Bronchial epithelial cell (primary cell): ENCODE measurements around the gene BBOF1. TPM values are rescaled to one million over a fixed set of nuclear protein-coding genes. Genes with fewer than 3 reads are reported as not detected.
A peak's percentile ranks its signal among the peaks of the same experiment; 100 is the strongest.

Source experiments
- DNase-seq: peaks from one replicate; pipeline ENCODE4 v3.0.0-alpha.2; 2010; ENCODE audit warnings: low read depth
- FAIRE-seq: peaks from 2 replicates; lab custom pipeline; 2011; peaks lifted over from hg19 to GRCh38; lab: Jason Lieb, UNC
- H3K27me3 ChIP-seq: 2 replicates; pipeline ENCODE4 v1.5.1; 2011; ENCODE audit warnings: low read length; ENCODE audit not compliant: control insufficient read depth, insufficient read depth
- H3K36me3 ChIP-seq: 2 replicates; pipeline ENCODE4 v1.5.1; 2011; ENCODE audit warnings: low read length; ENCODE audit not compliant: control insufficient read depth, insufficient read depth
- H3K4me3 ChIP-seq: 2 replicates; pipeline ENCODE4 v1.5.1; 2011; ENCODE audit warnings: mild to moderate bottlenecking, low read depth, low read length, control low read depth
- total RNA-seq: library from RNA; depleted of rRNA; stranded (reverse); fragments of >200 nt; gene quantifications from 2 replicates; pipeline ENCODE4 v1.2.1, GENCODE V29; 2014
- TF ChIP-seq, protein P1 (sequence below): IDR thresholded peaks from 2 replicates; pipeline ENCODE4 v1.5.1; 2011; ENCODE audit warnings: mild to moderate bottlenecking, moderate library complexity, low read length, control low read depth, inconsistent platforms; ENCODE audit not compliant: insufficient read depth, severe bottlenecking

Gene BBOF1
- total RNA-seq, 1 donor from 2014 or later = 1.3 TPM

DNA sequence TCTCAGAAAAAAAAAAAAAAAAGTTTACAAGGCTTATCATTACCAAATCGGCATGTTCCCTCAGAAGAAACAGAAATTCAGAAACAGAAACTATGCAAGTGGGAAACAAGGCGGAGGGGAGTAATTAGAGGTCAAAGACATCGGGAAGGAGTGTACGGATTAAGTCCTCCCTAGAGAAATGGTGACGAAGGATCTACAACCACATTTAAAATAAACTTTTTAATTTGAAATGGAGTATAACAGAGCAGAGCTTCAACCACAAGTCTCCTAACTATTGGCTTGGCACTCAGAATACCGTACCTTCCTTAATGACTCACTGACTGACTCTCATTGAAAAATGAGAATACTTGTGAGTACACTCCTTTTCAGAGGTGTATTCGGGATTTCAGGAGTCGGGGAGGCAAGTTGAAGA, 969 bp upstream of the BBOF1 start:
- no peak for FAIRE-seq
- peak overlapping the region; percentile 97 for H3K4me3 ChIP-seq
- DNase-seq = peak; percentile 85
- peaks cover 1% of the 10 kb centered on the region for H3K36me3 ChIP-seq
- TF ChIP-seq, protein P1, sequence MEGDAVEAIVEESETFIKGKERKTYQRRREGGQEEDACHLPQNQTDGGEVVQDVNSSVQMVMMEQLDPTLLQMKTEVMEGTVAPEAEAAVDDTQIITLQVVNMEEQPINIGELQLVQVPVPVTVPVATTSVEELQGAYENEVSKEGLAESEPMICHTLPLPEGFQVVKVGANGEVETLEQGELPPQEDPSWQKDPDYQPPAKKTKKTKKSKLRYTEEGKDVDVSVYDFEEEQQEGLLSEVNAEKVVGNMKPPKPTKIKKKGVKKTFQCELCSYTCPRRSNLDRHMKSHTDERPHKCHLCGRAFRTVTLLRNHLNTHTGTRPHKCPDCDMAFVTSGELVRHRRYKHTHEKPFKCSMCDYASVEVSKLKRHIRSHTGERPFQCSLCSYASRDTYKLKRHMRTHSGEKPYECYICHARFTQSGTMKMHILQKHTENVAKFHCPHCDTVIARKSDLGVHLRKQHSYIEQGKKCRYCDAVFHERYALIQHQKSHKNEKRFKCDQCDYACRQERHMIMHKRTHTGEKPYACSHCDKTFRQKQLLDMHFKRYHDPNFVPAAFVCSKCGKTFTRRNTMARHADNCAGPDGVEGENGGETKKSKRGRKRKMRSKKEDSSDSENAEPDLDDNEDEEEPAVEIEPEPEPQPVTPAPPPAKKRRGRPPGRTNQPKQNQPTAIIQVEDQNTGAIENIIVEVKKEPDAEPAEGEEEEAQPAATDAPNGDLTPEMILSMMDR = no peak
- H3K27me3 ChIP-seq = no peaks in the 10 kb centered on the region

DNA sequence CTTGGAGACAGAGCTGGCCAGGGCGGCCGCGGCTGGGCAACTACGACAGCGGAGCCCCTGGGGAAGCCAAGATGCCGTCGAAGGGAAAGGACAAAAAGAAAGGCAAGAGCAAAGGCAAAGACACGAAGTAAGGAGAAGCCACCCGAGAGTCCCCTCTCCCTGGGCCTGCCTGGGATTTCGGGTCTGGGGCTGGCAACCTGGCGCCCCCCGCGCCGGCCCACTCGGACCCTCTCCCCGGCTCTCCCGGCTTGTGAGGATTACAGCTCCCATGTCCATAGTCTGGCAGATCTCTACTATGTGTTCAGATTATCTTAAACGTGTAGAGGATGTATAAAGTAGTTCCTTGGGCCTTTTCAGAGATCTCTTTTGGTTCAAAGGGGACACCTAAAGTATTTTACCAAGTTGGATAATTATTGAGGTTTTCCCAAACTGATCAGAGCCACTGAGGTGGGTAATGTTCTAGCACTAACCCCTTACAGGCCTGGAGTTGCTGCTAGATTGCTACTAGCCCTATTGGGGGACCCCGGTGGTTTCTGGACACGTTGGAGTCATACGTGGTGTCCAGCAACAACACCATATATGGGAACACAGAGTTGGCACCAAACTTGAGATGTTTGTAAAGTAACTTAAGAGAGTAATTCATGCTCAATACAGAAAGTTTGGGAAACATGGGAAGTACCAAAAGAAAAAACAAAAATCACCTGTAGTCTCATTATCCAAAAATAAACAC, 424 bp downstream of the BBOF1 start:
- DNase-seq (peak; percentile 30), FAIRE-seq (no peak)
- no peaks in the 10 kb centered on the region for H3K36me3 ChIP-seq
- no peaks in the 10 kb centered on the region for H3K27me3 ChIP-seq
- peak overlapping the region; percentile 97 for H3K4me3 ChIP-seq
- TF ChIP-seq, protein P1 = no peak

DNA sequence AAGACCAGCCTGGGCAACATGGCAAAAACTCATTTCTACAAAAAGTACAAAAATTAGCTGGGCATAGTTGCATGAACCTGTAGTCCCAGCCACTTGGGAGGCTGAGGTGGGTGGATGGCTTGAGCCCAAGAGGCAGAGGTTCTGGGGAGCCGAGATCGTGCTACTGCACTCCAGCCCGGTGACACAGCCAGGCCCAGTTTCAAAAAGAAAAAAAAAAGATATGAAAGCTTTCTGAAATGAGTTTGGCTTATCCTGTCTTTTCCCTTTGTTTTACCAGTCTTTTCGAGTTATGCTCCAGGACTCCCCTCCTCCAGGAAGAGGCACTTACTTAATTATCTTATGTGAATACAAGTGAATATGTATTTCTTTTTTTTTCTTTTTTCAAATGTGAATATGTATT, 3.2 kb downstream of the BBOF1 start:
- FAIRE-seq = no peak
- Histone ChIP-seq H3K4me3 (no peak overlapping the region), H3K36me3 (no peaks in the 10 kb centered on the region), H3K27me3 (no peaks in the 10 kb centered on the region)
- TF ChIP-seq, protein P1 = no peak
- DNase-seq = no peak

DNA sequence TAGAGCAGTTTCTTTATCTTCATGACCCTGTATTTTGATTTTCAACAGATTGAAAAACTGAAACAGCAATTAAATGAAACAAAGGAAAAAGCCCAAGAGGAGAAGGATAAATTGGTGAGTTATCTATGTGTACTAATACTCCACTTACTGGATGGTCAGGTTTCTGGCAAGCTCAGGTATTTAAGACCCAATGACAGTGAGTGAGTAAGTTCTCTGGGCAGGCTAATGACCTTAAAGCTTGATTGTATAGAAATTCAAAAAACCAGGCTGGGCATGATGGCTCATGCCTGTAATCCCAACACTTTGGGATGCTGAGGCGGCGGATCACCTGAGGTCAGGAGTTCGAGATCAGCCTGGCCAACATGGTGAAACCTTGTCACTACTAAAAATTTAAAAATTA, 10.0 kb downstream of the BBOF1 start:
- TF ChIP-seq, protein P1 = no peak
- Histone ChIP-seq H3K27me3 (no peaks in the 10 kb centered on the region), H3K4me3 (no peak overlapping the region), H3K36me3 (no peaks in the 10 kb centered on the region)
- DNase-seq = peak; percentile 61
- FAIRE-seq = no peak

DNA sequence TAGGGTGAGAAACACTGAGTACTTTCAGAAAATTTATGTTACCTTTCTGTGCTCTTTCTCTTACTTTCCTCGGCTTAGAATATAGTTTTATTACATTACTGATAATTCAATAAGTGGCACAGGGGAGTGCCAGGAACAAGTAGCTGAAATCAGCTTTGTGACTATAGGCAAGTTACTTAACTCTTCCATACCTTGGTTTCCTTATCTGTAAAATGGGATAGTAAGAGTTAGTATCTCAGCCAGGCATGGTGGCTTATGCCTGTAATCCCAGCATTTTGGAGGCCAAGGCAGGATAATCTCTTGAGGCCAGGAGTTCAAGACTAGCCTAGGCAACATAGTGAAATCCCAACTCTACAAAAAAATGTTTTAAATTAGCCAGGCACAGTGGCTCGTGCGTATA, 15.4 kb downstream of the BBOF1 start:
- FAIRE-seq (no peak), DNase-seq (no peak)
- H3K36me3 ChIP-seq = no peaks in the 10 kb centered on the region
- no peak overlapping the region for H3K4me3 ChIP-seq
- TF ChIP-seq, protein P1 = no peak
- no peaks in the 10 kb centered on the region for H3K27me3 ChIP-seq

DNA sequence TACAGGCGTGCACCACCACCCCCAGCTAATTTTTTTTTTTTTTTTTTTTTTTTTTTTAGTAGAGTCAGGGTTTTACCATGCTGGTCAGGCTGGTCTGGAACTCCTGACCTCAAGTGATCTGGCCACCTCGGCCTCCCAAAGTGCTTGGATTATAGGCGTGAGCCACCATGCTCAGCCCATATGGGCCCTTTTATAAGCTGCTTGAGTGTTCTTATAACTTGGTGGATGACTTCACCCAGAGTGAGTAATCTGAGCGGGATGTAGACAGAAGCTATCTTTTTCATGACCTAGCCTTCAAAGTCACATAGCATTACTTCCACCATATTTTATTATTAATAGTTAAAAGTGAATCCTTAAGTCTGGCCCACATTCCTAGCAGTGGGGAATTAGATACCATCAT, 16.4 kb downstream of the BBOF1 start:
- no peak for FAIRE-seq
- Histone ChIP-seq H3K4me3 (no peak overlapping the region), H3K27me3 (no peaks in the 10 kb centered on the region), H3K36me3 (no peaks in the 10 kb centered on the region)
- DNase-seq = peak; percentile 37
- TF ChIP-seq, protein P1 = no peak
